MM.1S (cell line): ENCODE results near the gene HECTD4.

Source experiments
- DNase-seq: peaks from one replicate; pipeline ENCODE4 v3.0.0-alpha.2; 2015
- H2AFZ ChIP-seq: fragments of 300-600 bp; sonication (generic); 2 replicates; pipeline ENCODE4 v1.6.0; 2016; ENCODE audit warnings: antibody characterized with exemption, low read length
- H3F3A ChIP-seq: fragments of 300-600 bp; sonication (generic); 2 replicates; pipeline ENCODE4 v1.6.1; 2016; ENCODE audit warnings: mild to moderate bottlenecking, antibody characterized with exemption, low read length, moderate library complexity, mixed read lengths; ENCODE audit not compliant: insufficient read depth
- H3K27ac ChIP-seq: fragments of 300-600 bp; sonication (generic); 2 replicates; pipeline ENCODE4 v1.5.1; 2016; ENCODE audit warnings: mild to moderate bottlenecking, low read length
- H3K27me3 ChIP-seq: fragments of 300-600 bp; sonication (generic); replicated peaks from 2 replicates; pipeline ENCODE4 v1.6.0; 2016; ENCODE audit warnings: low read length; ENCODE audit not compliant: insufficient read depth
- H3K36me3 ChIP-seq: fragments of 300-600 bp; sonication (generic); replicated peaks from 2 replicates; pipeline ENCODE4 v1.6.1; 2016; ENCODE audit warnings: mild to moderate bottlenecking, low read length, mixed read lengths; ENCODE audit not compliant: insufficient read depth
- H3K4me1 ChIP-seq: fragments of 300-600 bp; sonication (generic); 2 replicates; pipeline ENCODE4 v1.6.1; 2016; ENCODE audit warnings: low read length, mixed read lengths
- H3K4me2 ChIP-seq: fragments of 300-600 bp; sonication (generic); 2 replicates; pipeline ENCODE4 v1.6.0; 2016; ENCODE audit warnings: low read depth, low read length
- H3K4me3 ChIP-seq: fragments of 300-600 bp; sonication (generic); 2 replicates; pipeline ENCODE4 v1.5.1; 2016; ENCODE audit warnings: low read length, mixed read lengths
- H3K79me2 ChIP-seq: fragments of 300-600 bp; sonication (generic); 2 replicates; pipeline ENCODE4 v1.6.1; 2016; ENCODE audit warnings: mixed run types, low read length, mixed read lengths
- H3K9ac ChIP-seq: fragments of 300-600 bp; sonication (generic); 2 replicates; pipeline ENCODE4 v1.6.1; 2016; ENCODE audit warnings: low read length, mixed read lengths
- H3K9me2 ChIP-seq: fragments of 300-600 bp; sonication (generic); replicated peaks from 2 replicates; pipeline ENCODE4 v1.6.1; 2016; ENCODE audit warnings: mild to moderate bottlenecking, low read length, mixed read lengths; ENCODE audit not compliant: insufficient read depth
- H3K9me3 ChIP-seq: fragments of 300-600 bp; sonication (generic); replicated peaks from 2 replicates; pipeline ENCODE4 v1.6.1; 2016; ENCODE audit warnings: mild to moderate bottlenecking, low read length, mixed read lengths; ENCODE audit not compliant: insufficient read depth
- H4K20me1 ChIP-seq: fragments of 300-600 bp; sonication (generic); 2 replicates; pipeline ENCODE4 v1.6.1; 2016; ENCODE audit warnings: mild to moderate bottlenecking, low read length, moderate library complexity, mixed read lengths; ENCODE audit not compliant: insufficient read depth
- EZH2 ChIP-seq: fragments of 300-600 bp; sonication (generic); optimal IDR thresholded peaks from 2 replicates; pipeline ENCODE3; 2017; ENCODE audit warnings: low read depth, mild to moderate bottlenecking, antibody characterized with exemption, low read length, mixed read lengths
- EZH2phosphoT487 ChIP-seq: fragments of 300-600 bp; sonication (generic); IDR thresholded peaks from 2 replicates; pipeline ENCODE4 v1.6.1; 2018; ENCODE audit warnings: antibody characterized with exemption, low read length
- TF ChIP-seq, protein P1 (sequence below): fragments of 300-600 bp; sonication (generic); IDR thresholded peaks from 2 replicates; pipeline ENCODE4 v1.5.1; 2016; ENCODE audit warnings: antibody characterized with exemption, low read length, mixed read lengths

Gene HECTD4

GRCh38 chr12:112125250-112125999, 256.8 kb downstream of the HECTD4 start, which contains the start of gene TRAFD1:
Gene TRAFD1, plus strand, starts transcription at chr12:112125560. Its CDS starts 4,963 bp downstream, at chr12:112130523.
- H3K9me2 ChIP-seq = no peaks in the 10 kb centered on the region
- H3K4me3 ChIP-seq = peak within 1 kb of the TSS; percentile 84
- H3K4me2 ChIP-seq = peak within 1 kb of the TSS; percentile 86
- H3K4me1 ChIP-seq = no peaks in the 10 kb centered on the region; the same call in 1 of the 2 replicates
- no peaks in the 10 kb centered on the region for H3K9me3 ChIP-seq
- no peaks in the 10 kb centered on the region for H3K36me3 ChIP-seq
- no peaks in the 10 kb centered on the region; the same call in 1 of the 2 replicates for H3F3A ChIP-seq
- peak; percentile 90 for DNase-seq
- no peaks in the 10 kb centered on the region for H4K20me1 ChIP-seq
- H3K79me2 ChIP-seq = peaks cover 8% of the 10 kb centered on the region
- peak within 1 kb of the TSS; percentile 67 for H2AFZ ChIP-seq
- TF ChIP-seq, protein P1, sequence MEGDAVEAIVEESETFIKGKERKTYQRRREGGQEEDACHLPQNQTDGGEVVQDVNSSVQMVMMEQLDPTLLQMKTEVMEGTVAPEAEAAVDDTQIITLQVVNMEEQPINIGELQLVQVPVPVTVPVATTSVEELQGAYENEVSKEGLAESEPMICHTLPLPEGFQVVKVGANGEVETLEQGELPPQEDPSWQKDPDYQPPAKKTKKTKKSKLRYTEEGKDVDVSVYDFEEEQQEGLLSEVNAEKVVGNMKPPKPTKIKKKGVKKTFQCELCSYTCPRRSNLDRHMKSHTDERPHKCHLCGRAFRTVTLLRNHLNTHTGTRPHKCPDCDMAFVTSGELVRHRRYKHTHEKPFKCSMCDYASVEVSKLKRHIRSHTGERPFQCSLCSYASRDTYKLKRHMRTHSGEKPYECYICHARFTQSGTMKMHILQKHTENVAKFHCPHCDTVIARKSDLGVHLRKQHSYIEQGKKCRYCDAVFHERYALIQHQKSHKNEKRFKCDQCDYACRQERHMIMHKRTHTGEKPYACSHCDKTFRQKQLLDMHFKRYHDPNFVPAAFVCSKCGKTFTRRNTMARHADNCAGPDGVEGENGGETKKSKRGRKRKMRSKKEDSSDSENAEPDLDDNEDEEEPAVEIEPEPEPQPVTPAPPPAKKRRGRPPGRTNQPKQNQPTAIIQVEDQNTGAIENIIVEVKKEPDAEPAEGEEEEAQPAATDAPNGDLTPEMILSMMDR = no peak
- TF ChIP-seq EZH2phosphoT487 (no peak), EZH2 (no peak)
- peak within 1 kb of the TSS; percentile 75 for H3K9ac ChIP-seq
- peak within 1 kb of the TSS; percentile 55; the same call in 1 of the 2 replicates for H3K27ac ChIP-seq
- H3K27me3 ChIP-seq = no peaks in the 10 kb centered on the region

DNA sequence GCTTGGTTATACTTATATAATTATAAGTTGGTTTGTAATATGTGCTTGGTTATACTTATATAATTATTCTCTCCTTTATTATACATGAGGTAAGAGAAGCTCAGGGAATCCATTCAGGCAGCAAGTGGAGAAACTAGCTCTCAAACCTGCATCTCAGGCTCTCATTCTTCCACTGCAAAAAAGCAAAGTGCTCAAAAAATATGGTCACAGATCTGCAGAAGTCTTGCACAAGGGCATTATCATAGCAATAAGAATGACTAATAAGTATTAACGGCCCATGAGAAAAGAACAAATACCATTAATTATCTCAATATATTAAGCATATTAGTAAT, 257.3 kb downstream of the HECTD4 start:
- H3K36me3 ChIP-seq = no peaks in the 10 kb centered on the region
- H3K4me2 ChIP-seq = peak overlapping the region; percentile 36; the same call in 1 of the 2 replicates
- no peak overlapping the region for H3K9ac ChIP-seq
- H3K4me1 ChIP-seq = no peaks in the 10 kb centered on the region; the same call in 1 of the 2 replicates
- DNase-seq = no peak
- peak overlapping the region; percentile 37; the same call in 1 of the 2 replicates for H2AFZ ChIP-seq
- TF ChIP-seq, protein P1 = no peak
- TF ChIP-seq EZH2 (no peak), EZH2phosphoT487 (no peak)
- no peaks in the 10 kb centered on the region for H3K27me3 ChIP-seq
- H3K4me3 ChIP-seq = no peak overlapping the region
- H3K79me2 ChIP-seq = peaks cover 8% of the 10 kb centered on the region
- H3K9me2 ChIP-seq = no peaks in the 10 kb centered on the region
- H3F3A ChIP-seq = no peaks in the 10 kb centered on the region; the same call in 1 of the 2 replicates
- no peaks in the 10 kb centered on the region for H4K20me1 ChIP-seq
- no peak overlapping the region for H3K27ac ChIP-seq
- H3K9me3 ChIP-seq = no peaks in the 10 kb centered on the region

GRCh38 chr12:112122823-112123690, 259.2 kb downstream of the HECTD4 start:
- Histone ChIP-seq H4K20me1 (no peaks in the 10 kb centered on the region), H3K4me2 (no peak overlapping the region), H3K9me2 (no peaks in the 10 kb centered on the region), H2AFZ (no peak overlapping the region), H3K27me3 (no peaks in the 10 kb centered on the region), H3K4me1 (no peaks in the 10 kb centered on the region; the same call in 1 of the 2 replicates), H3F3A (no peaks in the 10 kb centered on the region), H3K4me3 (no peak overlapping the region), H3K9ac (no peak overlapping the region), H3K9me3 (no peaks in the 10 kb centered on the region), H3K79me2 (peaks cover 8% of the 10 kb centered on the region), H3K36me3 (no peaks in the 10 kb centered on the region), H3K27ac (no peak overlapping the region)
- DNase-seq = no peak
- TF ChIP-seq, protein P1 = no peak
- TF ChIP-seq EZH2 (no peak), EZH2phosphoT487 (no peak)
